H1 (cell line): ENCODE data around the gene KCNH6. TPM values are rescaled to one million over a fixed set of nuclear protein-coding genes. Genes with fewer than 3 reads are reported as not detected.

Experiments used
- CTCF ChIA-PET: fragments of 300-600 bp; sonication (Branson Sonifier 250); formaldehyde crosslinking; loops from one replicate; lab custom pipeline; 2021; ENCODE audit not compliant: partially characterized antibody; lab: Charles Lee
- POLR2A ChIA-PET: fragments of 300-600 bp; sonication (Branson Sonifier 250); formaldehyde crosslinking; loops from one replicate; lab custom pipeline; 2021; ENCODE audit warnings: inconsistent platforms; ENCODE audit not compliant: partially characterized antibody; lab: Charles Lee
- DNase-seq, 2 experiments: peaks; one replicate each; pipeline versions ENCODE4 v3.0.0 to v3.0.0-alpha.2; 2010 to 2022; ENCODE audit warnings: low spot score in 2 of 2, low read depth in 1 of 2, mixed read lengths in 1 of 2
- FAIRE-seq: peaks from 2 replicates; lab custom pipeline; 2011; peaks lifted over from hg19 to GRCh38; lab: Jason Lieb, UNC
- H2AFZ ChIP-seq: 2 replicates; pipeline ENCODE4 v1.8.1; 2012; ENCODE audit warnings: low read length, inconsistent platforms
- H2AK5ac ChIP-seq: 2 replicates; pipeline ENCODE4 v1.6.1; 2013; ENCODE audit warnings: low read depth, low read length
- H2BK120ac ChIP-seq: replicated peaks from 2 replicates; pipeline ENCODE3; 2013; ENCODE audit warnings: low read depth, low read length, inconsistent platforms
- H2BK12ac ChIP-seq: 2 replicates; pipeline ENCODE4 v1.6.1; 2013; ENCODE audit warnings: low read depth, low read length
- H2BK15ac ChIP-seq: 2 replicates; pipeline ENCODE4 v1.6.1; 2013; ENCODE audit warnings: low read length
- H2BK20ac ChIP-seq: 2 replicates; pipeline ENCODE4 v1.6.1; 2013; ENCODE audit warnings: low read length
- H2BK5ac ChIP-seq: 2 replicates; pipeline ENCODE4 v1.6.1; 2013; ENCODE audit warnings: low read depth, low read length
- H3K14ac ChIP-seq: 2 replicates; pipeline ENCODE4 v1.6.1; 2013; ENCODE audit warnings: inconsistent platforms; ENCODE audit not compliant: insufficient read length
- H3K18ac ChIP-seq: 2 replicates; pipeline ENCODE4 v1.6.1; 2013; ENCODE audit warnings: low read length; ENCODE audit errors: extremely low read depth
- H3K23ac ChIP-seq: 2 replicates; pipeline ENCODE4 v1.6.1; 2013; ENCODE audit warnings: inconsistent platforms; ENCODE audit not compliant: insufficient read length
- H3K23me2 ChIP-seq: 2 replicates; pipeline ENCODE4 v1.6.1; 2013; ENCODE audit warnings: low read depth, low read length
- H3K27ac ChIP-seq: 2 replicates; pipeline ENCODE4 v1.6.1; 2011; ENCODE audit warnings: low read depth, low read length, inconsistent platforms
- H3K27me3 ChIP-seq, 4 experiments: replicated peaks in 1 of 4; 1 replicate in 1 of 4; 2 replicates in 3 of 4; pipeline versions ENCODE4 v1.6.1 to v1.8.1; 2011 to 2013; ENCODE audit warnings: low read length in 3 of 4, mild to moderate bottlenecking in 3 of 4, inconsistent platforms in 2 of 4, mixed read lengths in 2 of 4, moderate library complexity in 1 of 4; ENCODE audit not compliant: control insufficient read depth in 3 of 4, insufficient read depth in 3 of 4; ENCODE audit errors: extremely low read depth in 1 of 4
- H3K36me3 ChIP-seq, 4 experiments: 2 replicates each; pipeline versions ENCODE4 v1.6.1 to v1.8.1; 2011 to 2013; ENCODE audit warnings: mild to moderate bottlenecking in 4 of 4, low read length in 3 of 4, moderate library complexity in 2 of 4, control low read depth in 1 of 4, inconsistent platforms in 1 of 4; ENCODE audit not compliant: insufficient read depth in 4 of 4, control insufficient read depth in 2 of 4
- H3K4ac ChIP-seq: replicated peaks from 2 replicates; pipeline ENCODE3; 2013; ENCODE audit warnings: low read length, low read depth, mixed read lengths, inconsistent platforms; ENCODE audit not compliant: insufficient read length
- H3K4me1 ChIP-seq, 4 experiments: replicated peaks in 1 of 4; 1 replicate in 1 of 4; 2 replicates in 3 of 4; pipeline versions ENCODE4 v1.6.1 to v1.8.1; 2011 to 2013; ENCODE audit warnings: low read length in 3 of 4, inconsistent platforms in 2 of 4, mixed read lengths in 1 of 4; ENCODE audit not compliant: insufficient read depth in 4 of 4, control insufficient read depth in 3 of 4
- H3K4me2 ChIP-seq, 2 experiments: 2 replicates each; pipeline versions ENCODE4 v1.6.1 to v1.8.1; 2011 to 2013; ENCODE audit warnings: low read depth in 2 of 2, low read length in 2 of 2, control low read depth in 1 of 2, inconsistent platforms in 1 of 2, mild to moderate bottlenecking in 1 of 2; ENCODE audit not compliant: insufficient read depth in 1 of 2
- H3K4me3 ChIP-seq, 4 experiments: fragments of 200-600, 300-600 bp in 1 of 4; sonication (generic), shearing (Covaris generic), sonication (Bioruptor Twin) in 1 of 4; 2 replicates each; pipeline versions ENCODE4 v1.5.1 to v1.8.1; 2011 to 2016; ENCODE audit warnings: low read length in 4 of 4, low read depth in 3 of 4, control low read depth in 2 of 4, inconsistent platforms in 2 of 4, mild to moderate bottlenecking in 2 of 4, mixed read lengths in 1 of 4, moderate library complexity in 1 of 4; ENCODE audit not compliant: insufficient read depth in 2 of 4; ENCODE audit errors: extremely low read depth in 1 of 4
- H3K56ac ChIP-seq: replicated peaks from 2 replicates; pipeline ENCODE3; 2013; ENCODE audit warnings: low read depth, mild to moderate bottlenecking, mixed read lengths, low read length, inconsistent platforms; ENCODE audit not compliant: insufficient read length
- H3K79me1 ChIP-seq: 2 replicates; pipeline ENCODE4 v1.6.1; 2013; ENCODE audit warnings: low read depth, low read length, control low read depth
- H3K79me2 ChIP-seq, 2 experiments: 2 replicates each; pipeline versions ENCODE4 v1.6.1 to v1.8.1; 2012 to 2013; ENCODE audit warnings: low read length in 2 of 2, mild to moderate bottlenecking in 2 of 2, inconsistent platforms in 1 of 2; ENCODE audit not compliant: insufficient read depth in 2 of 2, control insufficient read depth in 1 of 2
- H3K9ac ChIP-seq, 4 experiments: replicated peaks in 1 of 4; 1 replicate in 1 of 4; 2 replicates in 3 of 4; pipeline versions ENCODE4 v1.6.1 to v1.8.1; 2011 to 2013; ENCODE audit warnings: low read depth in 3 of 4, low read length in 3 of 4, control low read depth in 2 of 4, mild to moderate bottlenecking in 2 of 4, moderate library complexity in 2 of 4, inconsistent platforms in 1 of 4; ENCODE audit errors: extremely low read depth in 1 of 4
- H3K9me3 ChIP-seq, 2 experiments: 2 replicates each; pipeline versions ENCODE4 v1.6.1 to v1.8.1; 2012 to 2013; ENCODE audit warnings: mild to moderate bottlenecking in 2 of 2, moderate library complexity in 2 of 2, control low read depth in 1 of 2, inconsistent platforms in 1 of 2, low read depth in 1 of 2, low read length in 1 of 2, mixed read lengths in 1 of 2; ENCODE audit not compliant: insufficient read depth in 2 of 2
- H4K20me1 ChIP-seq, 2 experiments: replicated peaks in 1 of 2; 2 replicates each; pipeline versions ENCODE3 to v1.8.1; 2011 to 2013; ENCODE audit warnings: inconsistent platforms in 2 of 2, low read length in 2 of 2, mild to moderate bottlenecking in 1 of 2; ENCODE audit not compliant: insufficient read depth in 2 of 2, control insufficient read depth in 1 of 2
- H4K5ac ChIP-seq: 2 replicates; pipeline ENCODE4 v1.6.1; 2013; ENCODE audit warnings: low read length, low read depth, mixed read lengths, inconsistent platforms; ENCODE audit not compliant: insufficient read length
- H4K8ac ChIP-seq: 2 replicates; pipeline ENCODE4 v1.8.0; 2013; ENCODE audit warnings: mild to moderate bottlenecking, moderate library complexity, low read length, inconsistent platforms; ENCODE audit not compliant: insufficient read depth; ENCODE audit errors: extremely low read depth
- H4K91ac ChIP-seq: replicated peaks from 2 replicates; pipeline ENCODE3; 2013; ENCODE audit warnings: low read length, mixed read lengths, inconsistent platforms; ENCODE audit not compliant: insufficient read length
- EZH2 ChIP-seq: fragments of 200-600 bp; sonication (generic); IDR thresholded peaks from 2 replicates; pipeline ENCODE4 v1.7.1; 2012; ENCODE audit warnings: low read depth, mild to moderate bottlenecking, moderate library complexity, low read length, inconsistent platforms; ENCODE audit not compliant: severe bottlenecking
- JUN ChIP-seq: IDR thresholded peaks from 2 replicates; pipeline ENCODE4 v1.6.1; 2011; ENCODE audit warnings: low read depth, mild to moderate bottlenecking, improper control_type of control experiment, low read length
- MAFK ChIP-seq: IDR thresholded peaks from 2 replicates; pipeline ENCODE4 v1.6.1; 2012; ENCODE audit warnings: low read depth, mild to moderate bottlenecking, improper control_type of control experiment, low read length
- POLR2A ChIP-seq, 2 experiments: IDR thresholded peaks; 1 replicate in 1 of 2; 2 replicates in 1 of 2; pipeline ENCODE4 v1.6.1; 2011; ENCODE audit warnings: low read depth in 2 of 2, low read length in 2 of 2, mild to moderate bottlenecking in 2 of 2; ENCODE audit errors: control extremely low read depth in 1 of 2
- RAD21 ChIP-seq, 2 experiments: IDR thresholded peaks in 1 of 2; conservative IDR thresholded peaks in 1 of 2; 2 replicates each; pipeline ENCODE4 v1.6.1; 2011; ENCODE audit warnings: low read depth in 2 of 2, low read length in 2 of 2, improper control_type of control experiment in 1 of 2, inconsistent platforms in 1 of 2, mild to moderate bottlenecking in 1 of 2, moderate library complexity in 1 of 2
- RFX5 ChIP-seq: IDR thresholded peaks from 2 replicates; pipeline ENCODE4 v1.6.1; 2011; ENCODE audit warnings: low read depth, low read length, improper control_type of control experiment, borderline replicate concordance
- SUZ12 ChIP-seq: fragments of 200-600 bp; sonication (generic); IDR thresholded peaks from 2 replicates; pipeline ENCODE4 v1.6.1; 2012; ENCODE audit warnings: mild to moderate bottlenecking, inconsistent platforms, low read length, moderate library complexity, mixed read lengths
- TAF1 ChIP-seq: IDR thresholded peaks from 2 replicates; pipeline ENCODE4 v1.6.1; 2011; ENCODE audit warnings: mild to moderate bottlenecking, low read depth, low read length
- TBP ChIP-seq: IDR thresholded peaks from 2 replicates; pipeline ENCODE4 v1.6.1; 2011; ENCODE audit warnings: low read depth, low read length, improper control_type of control experiment
- YY1 ChIP-seq: IDR thresholded peaks from 2 replicates; pipeline ENCODE4 v1.6.1; 2011; ENCODE audit warnings: low read depth, mild to moderate bottlenecking, low read length
- WGBS, 2 experiments: shearing (Covaris generic) in 1 of 2; methylation state at CpG; one replicate each; pipeline versions ENCODE4 v1.1.6 to v1.1.7; 2013 to 2015; ENCODE audit warnings: low lambda C conversion rate in 2 of 2, mixed read lengths in 2 of 2, inconsistent platforms in 1 of 2, low coverage in 1 of 2, missing lambda C conversion rate in 1 of 2; ENCODE audit not compliant: insufficient replicate concordance in 2 of 2, insufficient coverage in 1 of 2, insufficient read length in 1 of 2; ENCODE audit errors: extremely low coverage in 1 of 2, missing lambda C conversion rate in 1 of 2; 5-methylcytosine and 5-hydroxymethylcytosine counted together
- polyA plus RNA-seq, 7 experiments: library from polyadenylated mRNA; depleted of rRNA in 3 of 7; stranded (reverse) in 5 of 7; unstranded in 2 of 7; fragments of >200 nt in 5 of 7; fragments of 200-250 nt in 2 of 7; gene quantifications; 1 replicate in 5 of 7; 2 replicates in 1 of 7; 4 replicates in 1 of 7; pipeline versions ENCODE4 v1.2.1 to v1.2.3, GENCODE V29; 2011 to 2013; ENCODE audit warnings: missing spikeins in 2 of 7, mixed read lengths in 2 of 7
- total RNA-seq: library from RNA; stranded (reverse); fragmentation: NEBNext Ultra II Directional; extraction: Animal tissue kit (Norgen Biotek cat#: 25700); gene quantifications from 2 replicates; pipeline ENCODE4 v1.2.1, GENCODE V29; 2021

The KCNH6 gene
- total and polyA plus RNA-seq, 2 of the 8 experiments (the other 6 are each of a cell fraction or from before 2014, with no cell fraction given) = 1.8 to 3.6 TPM

DNA sequence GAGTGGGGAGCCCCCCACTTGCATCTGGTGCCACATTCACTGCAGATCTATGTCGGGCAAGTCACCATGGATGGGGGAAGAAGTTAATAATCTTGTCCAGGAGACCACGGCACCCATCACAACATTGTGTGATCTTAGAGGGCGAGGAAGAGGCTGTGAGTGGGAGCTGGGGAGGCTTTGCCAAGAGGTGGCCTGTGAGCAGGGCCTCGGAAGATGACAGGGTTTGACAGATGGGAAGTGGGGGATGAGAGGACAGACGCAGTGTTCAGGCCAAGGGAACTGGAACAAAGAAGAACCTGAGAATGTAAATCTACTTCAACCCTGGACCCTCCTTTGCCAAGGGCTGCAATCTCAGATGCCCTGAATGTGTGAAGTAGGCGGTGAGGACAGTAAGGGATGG is 33.9 kb upstream of the KCNH6 start:
- Histone ChIP-seq H3K18ac (no peak overlapping the region), H3K4ac (no peak overlapping the region), H3K4me2 (no peak overlapping the region), H2AFZ (no peak overlapping the region), H2BK15ac (no peak overlapping the region), H3K79me2 (no peaks in the 10 kb centered on the region), H3K36me3 (no peaks in the 10 kb centered on the region), H2BK20ac (no peak overlapping the region), H4K8ac (no peak overlapping the region; the same call in 1 of the 2 replicates), H3K23me2 (no peaks in the 10 kb centered on the region), H4K20me1 (no peaks in the 10 kb centered on the region), H3K4me3 (no peak overlapping the region), H3K9ac (no peak overlapping the region), H4K5ac (no peak overlapping the region), H3K79me1 (no peaks in the 10 kb centered on the region), H3K23ac (no peak overlapping the region), H2BK5ac (no peak overlapping the region), H3K56ac (no peak overlapping the region)
- FAIRE-seq (no peak), DNase-seq (no peak)
- POLR2A ChIA-PET = interaction anchor here (1.3 to 1.5 kb wide), 2 partner anchors 8 to 13 kb away, joined by 3 read pairs; partner anchors contain the start of gene ACE
- WGBS, 2 experiments = 98% methylated on average over 6 of the region's 6 CpGs; no CpG with 5 or more reads in 1 of the 2 experiments
- TF ChIP-seq RFX5 (no peak), YY1 (no peak), SUZ12 (no peak), POLR2A (IDR thresholded peaks at IDR 0.05; ENCODE audit: control extremely low read depth in 1 of 2, low read depth in 2 of 2, low read length in 2 of 2) (no peak), EZH2 (no peak), JUN (no peak), RAD21 (IDR thresholded peaks at IDR 0.05 in 1 of 2, conservative IDR thresholded peaks at IDR 0.05 in 1 of 2; ENCODE audit: low read depth in 2 of 2, low read length in 2 of 2) (no peak), MAFK (no peak), TAF1 (no peak), TBP (no peak)
- TF ChIP-seq, all 59 proteins: peak for 0
- Histone ChIP-seq H3K14ac (no peak overlapping the region), H3K27me3 (peaks cover 0 to 4% (median 0%) of the 10 kb centered on the region in 4 experiments; a peak in 1 of 7 replicates), H3K9me3 (no peaks in the 10 kb centered on the region), H2AK5ac (no peak overlapping the region), H4K91ac (no peak overlapping the region), H3K4me1 (peaks cover 0 to 3% (median 0%) of the 10 kb centered on the region in 4 experiments; a peak in 1 of 7 replicates), H2BK12ac (no peak overlapping the region), H2BK120ac (no peak overlapping the region), H3K27ac (no peak overlapping the region)
- CTCF ChIA-PET = interaction anchor here (0.9 to 7.2 kb wide), 8 partner anchors 10 to 64 kb away, joined by 3 to 66 read pairs (median 5); partner anchors contain the start of gene ACE
